ENCODE measurements around the gene MYOCD.
"Not testable (repeated sequence)": the region's sequence is repeated elsewhere in the genome, so short reads cannot be mapped to it uniquely, and the experiment has no call there.

The MYOCD gene, protein sequence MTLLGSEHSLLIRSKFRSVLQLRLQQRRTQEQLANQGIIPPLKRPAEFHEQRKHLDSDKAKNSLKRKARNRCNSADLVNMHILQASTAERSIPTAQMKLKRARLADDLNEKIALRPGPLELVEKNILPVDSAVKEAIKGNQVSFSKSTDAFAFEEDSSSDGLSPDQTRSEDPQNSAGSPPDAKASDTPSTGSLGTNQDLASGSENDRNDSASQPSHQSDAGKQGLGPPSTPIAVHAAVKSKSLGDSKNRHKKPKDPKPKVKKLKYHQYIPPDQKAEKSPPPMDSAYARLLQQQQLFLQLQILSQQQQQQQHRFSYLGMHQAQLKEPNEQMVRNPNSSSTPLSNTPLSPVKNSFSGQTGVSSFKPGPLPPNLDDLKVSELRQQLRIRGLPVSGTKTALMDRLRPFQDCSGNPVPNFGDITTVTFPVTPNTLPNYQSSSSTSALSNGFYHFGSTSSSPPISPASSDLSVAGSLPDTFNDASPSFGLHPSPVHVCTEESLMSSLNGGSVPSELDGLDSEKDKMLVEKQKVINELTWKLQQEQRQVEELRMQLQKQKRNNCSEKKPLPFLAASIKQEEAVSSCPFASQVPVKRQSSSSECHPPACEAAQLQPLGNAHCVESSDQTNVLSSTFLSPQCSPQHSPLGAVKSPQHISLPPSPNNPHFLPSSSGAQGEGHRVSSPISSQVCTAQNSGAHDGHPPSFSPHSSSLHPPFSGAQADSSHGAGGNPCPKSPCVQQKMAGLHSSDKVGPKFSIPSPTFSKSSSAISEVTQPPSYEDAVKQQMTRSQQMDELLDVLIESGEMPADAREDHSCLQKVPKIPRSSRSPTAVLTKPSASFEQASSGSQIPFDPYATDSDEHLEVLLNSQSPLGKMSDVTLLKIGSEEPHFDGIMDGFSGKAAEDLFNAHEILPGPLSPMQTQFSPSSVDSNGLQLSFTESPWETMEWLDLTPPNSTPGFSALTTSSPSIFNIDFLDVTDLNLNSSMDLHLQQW

DNA sequence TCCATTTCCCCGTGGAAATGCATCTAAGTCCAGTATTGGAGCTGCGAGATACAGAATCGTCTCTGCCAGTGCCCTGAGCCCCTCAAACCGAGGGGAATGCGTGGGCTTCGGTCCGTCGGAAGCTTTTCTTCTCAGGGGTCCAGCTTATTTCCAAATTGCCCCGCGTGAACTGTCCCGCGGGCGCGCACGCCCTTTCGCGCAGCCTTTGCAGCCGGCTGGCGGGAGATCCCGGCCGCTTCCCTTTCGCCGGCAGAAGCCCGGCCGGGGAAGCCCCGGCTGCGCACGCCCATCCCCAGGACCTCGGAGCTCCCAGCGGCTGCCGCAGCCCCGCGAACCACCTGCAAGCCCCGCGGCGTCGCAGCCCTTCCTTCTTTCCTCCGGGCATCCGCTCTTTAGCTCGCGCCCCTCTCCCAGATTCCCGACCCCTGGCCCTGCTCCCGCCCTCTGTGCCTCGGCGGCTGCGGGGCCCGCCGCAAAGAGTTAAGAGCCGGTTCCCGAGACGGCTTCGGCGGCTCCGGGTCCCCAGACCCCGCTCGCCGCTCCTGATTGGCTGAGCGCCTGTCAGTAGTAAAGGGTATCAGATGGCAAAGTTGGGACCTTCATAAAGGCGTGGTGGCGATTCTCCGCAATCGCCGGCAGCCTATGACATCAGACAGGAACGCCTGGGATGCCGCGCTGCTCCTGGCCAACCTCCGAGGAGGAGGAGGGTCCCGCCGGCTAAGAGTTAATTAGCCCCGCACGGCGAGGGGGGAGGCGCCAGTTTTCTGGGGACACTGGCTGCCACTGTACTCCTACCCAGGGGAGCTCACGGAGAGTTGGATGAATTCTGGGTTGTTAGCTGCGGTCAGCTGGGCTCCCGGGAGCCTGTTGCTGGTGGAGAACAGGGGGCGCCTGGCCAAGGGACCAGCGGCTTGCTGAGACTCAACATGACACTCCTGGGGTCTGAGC is at the start of gene MYOCD:
TSS of gene MYOCD (plus strand) at position 628 of the 948 bp plus-strand sequence. CDS start at position 927, 299 bp downstream.
- no peak for DNase-seq

DNA sequence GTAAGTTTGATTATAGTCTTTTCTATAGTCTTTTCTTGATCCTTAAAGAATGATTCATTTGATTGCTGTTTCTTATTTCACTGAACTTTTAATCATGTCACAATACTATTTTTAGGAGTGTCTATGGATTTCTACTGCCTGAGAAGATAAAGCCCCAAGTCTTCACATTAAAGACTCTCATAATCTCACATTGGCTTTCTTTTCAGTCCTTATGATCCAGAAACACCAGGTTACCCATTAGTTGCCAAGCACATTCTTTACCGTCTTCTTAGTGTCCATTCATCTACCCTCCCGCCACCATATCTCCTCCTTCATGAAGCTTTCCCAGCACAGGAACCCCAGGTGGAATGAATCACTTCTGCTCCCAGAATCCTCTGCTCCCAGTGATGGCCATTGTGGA is 49.5 kb upstream of the MYOCD start:
- no peak for DNase-seq

DNA sequence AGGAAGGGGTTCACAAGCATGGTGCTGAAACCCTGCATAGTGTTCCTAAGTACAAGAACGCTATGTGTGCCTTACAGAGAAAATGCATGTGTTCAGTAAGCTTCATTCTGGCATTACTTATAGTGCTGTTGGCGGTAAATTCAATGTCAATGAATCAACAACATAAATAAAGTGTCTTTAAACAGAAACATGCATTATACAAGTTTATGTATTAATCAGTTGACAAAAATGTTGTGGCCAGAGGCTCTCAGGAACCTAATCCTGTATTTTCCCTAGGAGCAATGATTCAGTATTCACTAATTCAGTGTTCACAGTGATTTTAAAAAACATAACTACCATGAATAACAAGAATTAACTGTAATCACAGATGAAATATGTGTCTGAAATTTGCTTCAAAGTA is 47.1 kb upstream of the MYOCD start:
- no peak for DNase-seq

DNA sequence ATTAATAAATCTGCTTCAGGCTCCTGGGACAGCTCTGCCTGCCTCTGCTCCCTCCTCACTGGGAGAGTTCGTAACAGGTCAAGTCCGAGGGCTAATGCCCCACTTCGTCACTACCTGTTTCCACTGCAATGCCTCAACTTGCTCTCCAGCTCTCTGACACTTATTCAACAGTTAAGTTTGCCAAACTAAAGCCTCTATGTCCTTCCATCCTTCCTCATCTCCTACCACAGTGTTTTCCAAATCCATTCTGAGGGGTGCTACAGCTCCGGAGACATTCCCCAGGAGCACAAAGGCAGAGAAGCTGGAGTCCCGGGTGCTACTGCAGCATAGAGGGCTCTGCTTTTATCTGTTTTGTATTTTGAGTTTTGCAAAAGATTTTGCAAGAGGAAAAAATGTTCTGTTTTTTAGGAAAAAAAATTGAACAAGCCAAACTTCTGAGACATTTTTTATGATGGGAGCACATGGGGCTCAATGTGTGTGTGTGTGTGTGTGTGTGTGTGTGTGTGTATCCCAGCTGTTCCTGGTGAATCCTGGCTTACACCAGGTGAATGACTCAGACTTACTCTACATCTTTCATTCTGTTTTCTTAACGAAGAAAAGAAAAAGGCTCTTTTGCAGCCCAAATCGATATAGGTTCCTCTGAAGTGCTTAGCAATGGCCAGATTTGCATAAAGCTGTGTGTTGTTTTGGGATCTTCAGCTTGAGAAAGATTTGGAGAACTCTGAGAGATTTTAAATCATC is 46.1 kb upstream of the MYOCD start:
- no peak for DNase-seq

DNA sequence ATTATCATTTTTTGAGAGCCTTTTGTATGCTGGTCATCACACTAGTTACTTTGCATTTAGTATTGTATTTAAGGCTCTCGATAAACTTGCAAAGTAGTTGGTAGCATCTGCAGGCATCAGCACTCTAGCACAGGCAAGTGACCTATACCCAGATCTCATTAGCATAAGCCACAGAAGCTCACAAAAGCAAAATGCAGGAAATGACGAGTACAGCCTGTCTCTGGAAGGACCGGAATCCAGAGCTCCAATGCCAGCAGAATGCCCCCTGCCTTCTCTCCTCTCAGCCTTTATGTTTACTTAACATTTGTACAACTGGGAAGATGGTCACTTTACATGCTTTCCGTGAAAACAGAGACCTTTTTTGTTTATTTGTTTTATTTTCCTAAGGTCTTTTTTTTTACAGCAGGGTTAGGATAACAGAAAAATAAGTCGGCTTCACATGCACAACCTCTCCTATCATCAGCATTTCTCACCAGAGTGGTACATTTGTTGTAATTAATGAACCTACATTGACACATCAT is 45.4 kb upstream of the MYOCD start:
- no peak for DNase-seq

DNA sequence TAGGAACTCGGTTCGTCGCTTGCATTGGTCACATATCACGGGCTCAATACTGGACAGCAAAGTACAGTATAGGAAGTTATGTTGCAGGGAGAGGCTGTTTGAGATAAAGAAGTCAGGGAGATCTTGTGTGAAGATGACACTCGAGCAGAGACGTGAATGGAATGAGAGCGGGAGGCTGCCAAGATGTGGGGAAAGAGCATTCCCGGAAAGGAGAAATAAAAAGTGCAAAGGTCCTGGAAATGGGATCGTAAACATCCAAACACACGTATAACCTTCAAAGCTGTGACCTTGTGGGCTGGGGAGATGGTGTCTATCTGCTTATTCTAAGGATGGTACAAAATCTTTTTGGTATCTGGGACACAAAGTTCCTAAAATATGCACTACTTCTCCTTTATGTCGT is 43.0 kb upstream of the MYOCD start:
- no peak for DNase-seq

DNA sequence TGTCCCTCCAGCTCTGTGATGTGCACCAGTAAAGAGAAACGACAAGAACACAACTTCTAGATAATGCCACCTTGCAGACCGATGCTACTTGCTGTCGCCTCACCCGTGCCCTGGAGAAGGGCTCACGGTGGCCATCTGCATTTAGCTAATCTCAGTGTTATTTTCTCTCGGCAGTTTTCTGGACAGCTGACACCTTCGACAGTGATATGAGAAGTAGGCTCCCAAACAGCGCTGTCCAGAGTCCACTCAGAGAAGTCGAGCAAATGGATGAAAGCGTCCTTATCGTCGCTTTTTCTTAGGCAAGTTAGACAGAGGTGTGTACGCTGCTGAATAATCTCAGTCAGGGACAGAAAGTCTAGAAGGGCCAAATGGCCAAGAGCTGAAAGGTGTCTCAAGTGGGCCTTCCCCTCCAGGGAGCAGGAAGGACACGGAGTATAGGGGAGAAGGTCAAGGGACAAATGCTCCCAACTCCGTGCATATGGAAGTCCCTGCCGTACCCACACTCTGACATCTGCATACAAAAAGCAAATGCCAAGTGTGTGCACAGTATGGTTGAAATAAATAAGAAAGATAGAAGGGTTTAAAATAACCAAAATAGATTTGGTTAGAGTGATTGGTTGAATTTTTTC is 42.4 kb upstream of the MYOCD start:
- no peak for DNase-seq

DNA sequence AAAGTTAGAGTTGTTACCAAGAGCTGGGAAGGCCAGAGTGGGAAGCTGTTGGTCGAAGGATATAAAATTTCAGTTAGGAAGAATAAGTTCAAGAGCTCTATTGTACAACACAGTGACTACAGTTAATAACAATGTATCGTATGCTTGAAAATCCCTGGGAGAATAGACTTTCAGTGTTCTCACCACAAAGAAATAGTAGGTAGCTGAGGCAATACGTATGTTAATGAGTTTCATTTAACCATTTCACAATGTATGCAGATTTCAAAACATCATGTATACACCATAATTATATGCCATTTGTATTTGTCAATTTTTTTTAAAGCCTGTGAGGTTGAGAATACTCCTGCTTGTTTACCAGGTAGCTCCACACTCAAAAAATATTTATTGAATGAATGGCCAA is 41.5 kb upstream of the MYOCD start:
- DNase-seq = no peak

DNA sequence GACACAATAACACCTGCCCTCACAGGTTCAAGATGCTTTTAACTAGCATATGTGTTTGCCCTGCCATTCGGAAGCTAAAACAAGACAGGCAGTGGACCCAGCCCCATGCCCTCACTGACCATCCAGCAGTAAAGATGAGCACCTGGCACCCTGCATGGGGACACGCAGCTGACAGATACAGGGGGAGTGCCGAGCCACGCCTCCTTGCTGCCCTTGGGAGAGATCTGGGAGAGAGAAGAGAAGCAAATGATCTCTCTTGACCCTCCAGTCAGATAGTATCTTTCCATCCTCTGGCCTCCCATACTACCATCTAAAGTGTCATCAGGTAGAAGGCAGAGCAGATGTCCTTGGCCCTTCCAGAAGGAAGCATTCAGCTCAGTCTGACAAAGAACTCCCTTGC is 40.6 kb upstream of the MYOCD start:
- DNase-seq = no peak

DNA sequence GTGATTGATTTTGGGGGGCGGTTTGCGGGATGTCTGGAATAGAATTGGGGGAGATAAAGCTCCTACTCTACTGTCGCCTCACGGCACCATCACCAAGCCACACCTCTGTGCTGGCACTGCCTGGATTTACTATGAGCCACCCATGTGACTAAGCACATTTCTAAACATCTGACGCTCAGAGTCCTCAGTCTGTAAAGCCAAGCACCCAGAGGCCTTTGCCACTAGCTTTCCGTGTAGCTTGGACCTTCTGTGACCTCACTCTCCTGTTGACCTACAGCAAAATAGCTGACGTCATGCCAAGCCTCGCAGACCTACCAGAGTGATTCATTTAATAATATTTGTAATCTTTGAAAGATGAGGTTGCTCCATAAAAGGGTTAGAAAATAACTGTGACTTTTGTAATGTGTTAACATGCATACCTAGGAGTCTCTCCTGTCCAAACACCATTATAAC is 38.5 kb upstream of the MYOCD start:
- DNase-seq = no peak

DNA sequence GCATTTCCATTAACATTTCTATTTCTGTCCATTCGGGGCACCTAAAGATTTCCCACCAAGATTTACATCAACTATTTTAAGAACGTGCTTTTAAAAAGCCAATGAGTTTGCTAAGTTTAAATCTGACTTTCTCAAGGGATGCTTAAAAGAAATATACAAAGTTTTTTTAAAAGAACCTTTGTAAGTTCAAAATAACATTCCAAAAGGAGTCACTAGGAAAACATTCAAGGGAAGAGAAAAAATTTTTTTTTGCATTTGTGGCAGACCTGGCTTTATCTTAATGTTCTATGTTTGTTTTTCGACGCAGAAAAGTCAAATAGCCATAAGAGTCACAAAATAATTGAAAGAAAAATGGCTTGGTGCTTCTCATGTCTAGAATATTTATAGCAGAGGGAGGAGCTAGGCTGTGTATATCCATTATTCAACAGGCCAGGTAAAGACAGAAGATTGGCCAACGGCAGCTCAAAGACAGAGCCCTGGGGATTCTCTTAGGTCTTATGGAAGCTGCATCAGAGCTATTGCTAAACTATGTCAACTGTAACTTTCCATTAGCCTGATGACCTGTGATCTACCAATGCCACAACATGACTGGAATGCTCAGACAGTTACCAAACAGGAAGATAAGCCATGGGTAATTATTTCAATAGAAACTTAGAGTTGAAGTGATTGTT is 37.8 kb upstream of the MYOCD start:
- no peak for DNase-seq

DNA sequence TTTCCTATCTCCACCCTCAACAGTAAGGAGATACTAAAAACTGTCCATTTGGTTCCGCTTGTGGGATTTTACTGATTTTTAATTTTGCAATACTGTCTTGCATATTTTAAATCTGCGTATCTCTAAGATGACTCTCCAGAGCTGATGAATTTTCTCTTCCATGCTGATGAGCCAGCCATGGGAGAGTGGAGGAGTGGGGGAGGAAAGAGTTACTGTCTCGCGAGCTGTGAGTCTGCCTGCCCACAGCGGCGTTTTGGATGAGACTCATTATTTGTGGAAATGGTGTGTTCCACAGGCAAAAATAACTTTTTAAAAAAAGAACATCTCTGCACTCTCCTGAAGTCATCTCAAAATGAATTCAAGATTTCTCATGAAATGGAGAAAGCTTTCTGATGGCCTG is 34.6 kb upstream of the MYOCD start:
- DNase-seq = no peak

DNA sequence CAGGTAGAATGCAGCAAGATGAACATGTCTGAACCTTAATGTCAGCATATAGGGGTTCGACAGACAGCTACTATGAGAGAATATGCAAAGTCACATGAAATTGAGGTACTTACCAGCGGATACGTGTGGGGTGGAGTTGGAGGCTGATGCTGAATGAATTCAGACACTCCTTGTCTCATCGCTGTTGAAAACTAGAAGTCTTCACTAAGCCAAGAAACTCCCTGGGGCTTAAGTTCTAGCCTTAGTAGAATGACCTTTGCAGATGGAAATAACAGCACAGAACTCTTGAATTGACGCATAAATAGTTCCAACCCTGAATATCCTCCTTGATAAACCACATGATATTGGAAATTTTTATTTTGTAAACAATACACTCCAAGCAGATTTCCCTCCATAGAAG is 32.9 kb upstream of the MYOCD start:
- DNase-seq = no peak

DNA sequence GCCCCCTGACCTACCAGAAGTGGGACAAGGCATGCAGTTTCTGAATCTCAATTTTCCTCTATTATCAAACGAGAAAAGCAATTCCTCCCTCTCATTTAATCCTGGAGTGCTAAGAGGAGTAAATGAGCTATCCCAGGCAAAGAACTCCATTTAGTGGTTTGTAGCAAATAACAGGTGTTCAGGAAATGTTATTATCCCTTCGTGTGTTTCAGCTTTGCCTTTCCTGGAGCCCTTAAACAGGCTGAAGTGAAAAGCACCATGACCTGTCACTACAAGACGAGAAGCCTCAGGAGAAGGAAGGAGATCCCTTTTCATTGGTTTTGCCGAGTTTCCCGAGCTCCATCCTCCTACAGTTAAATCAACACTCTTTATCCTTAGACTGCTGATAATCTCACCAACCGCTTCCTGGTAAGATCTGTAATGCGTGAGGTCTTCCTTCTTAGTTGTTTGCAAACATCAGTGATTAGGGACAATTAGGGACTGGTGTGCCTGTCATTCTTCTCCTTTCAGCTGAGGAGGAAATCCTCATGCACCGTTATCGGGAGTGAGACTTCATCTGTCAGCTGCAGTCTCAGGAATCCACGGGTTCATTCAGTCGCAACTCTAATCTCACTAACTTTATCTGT is 30.8 kb upstream of the MYOCD start:
- DNase-seq = no peak

DNA sequence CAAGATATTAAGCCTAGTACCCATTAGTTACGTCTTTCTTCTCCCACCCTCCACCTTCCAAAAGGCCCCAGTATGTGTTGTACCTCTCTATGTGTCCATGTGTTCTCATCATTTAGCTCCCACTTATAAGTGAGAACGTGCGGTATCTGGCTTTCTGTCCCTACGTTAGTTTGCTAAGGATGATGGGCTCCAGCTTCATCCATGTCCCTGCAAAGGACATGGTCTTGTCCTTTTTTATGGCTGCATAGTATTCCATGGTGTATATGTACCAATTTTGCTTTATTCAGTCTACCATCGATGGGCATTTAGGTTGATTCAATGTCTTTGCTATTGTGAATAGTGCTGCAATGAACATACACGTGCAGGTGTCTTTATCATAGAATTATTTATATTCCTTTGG is 29.7 kb upstream of the MYOCD start:
- DNase-seq = not testable (repeated sequence)

DNA sequence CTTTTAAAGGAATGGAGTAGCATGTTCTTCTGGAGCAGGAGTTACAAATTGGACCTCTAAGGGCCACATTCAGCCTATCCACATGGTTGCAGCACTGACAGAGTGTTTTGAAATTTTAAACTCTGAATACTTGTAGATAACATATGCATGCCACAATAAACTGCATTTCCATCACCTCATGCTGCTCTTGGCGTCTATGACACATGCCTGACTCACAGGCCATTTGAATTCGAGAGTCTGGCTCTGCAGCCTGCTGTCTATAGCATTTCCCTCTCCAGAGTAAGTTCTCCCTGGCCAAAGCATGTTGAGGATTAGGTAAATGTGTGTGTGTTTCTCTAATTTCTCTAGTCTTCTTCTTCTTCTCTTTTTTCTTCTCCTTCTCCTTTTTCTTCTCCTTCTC is 28.7 kb upstream of the MYOCD start:
- DNase-seq = no peak

DNA sequence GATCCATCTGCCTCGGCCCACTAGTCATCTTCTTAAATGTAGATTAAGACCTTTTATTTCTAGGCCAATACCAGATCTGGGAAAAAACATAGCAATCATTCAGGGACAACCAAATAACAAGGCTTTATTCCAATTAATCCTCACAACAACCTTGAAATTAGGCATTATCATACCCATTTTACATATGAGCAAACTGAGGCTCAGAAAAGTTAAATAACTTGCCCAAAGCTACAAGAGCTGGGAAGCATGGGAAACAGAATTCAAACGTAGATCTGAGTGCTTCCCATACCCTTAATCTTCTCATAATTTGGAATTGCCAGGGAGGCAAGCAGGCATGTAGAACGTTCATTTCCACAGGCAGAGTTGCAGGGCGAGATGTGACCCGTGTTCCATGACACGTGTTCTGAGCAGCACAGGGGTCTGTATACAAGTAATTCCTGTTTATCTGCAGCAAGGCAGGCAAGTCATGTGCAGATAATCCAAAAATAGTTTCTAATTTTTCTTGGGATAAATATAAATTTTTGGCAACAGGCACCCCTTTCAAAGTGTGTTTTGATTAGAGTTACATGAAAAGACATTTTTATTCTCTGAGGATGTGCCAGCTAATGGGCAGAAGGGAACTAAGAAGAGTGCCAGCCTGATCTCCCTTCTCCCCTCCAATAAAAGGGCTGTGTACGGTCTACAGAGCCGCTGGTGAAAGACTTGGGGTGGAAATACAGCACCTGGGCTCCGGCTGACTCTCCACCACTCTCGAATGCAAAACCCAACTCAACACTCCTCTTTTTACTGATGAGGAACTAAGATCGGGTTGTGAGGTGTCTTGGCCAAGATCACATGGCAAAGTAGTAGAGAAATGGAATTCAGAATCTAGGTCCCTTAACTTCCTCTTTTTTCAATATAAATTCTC is 27.7 kb upstream of the MYOCD start:
- DNase-seq = no peak

DNA sequence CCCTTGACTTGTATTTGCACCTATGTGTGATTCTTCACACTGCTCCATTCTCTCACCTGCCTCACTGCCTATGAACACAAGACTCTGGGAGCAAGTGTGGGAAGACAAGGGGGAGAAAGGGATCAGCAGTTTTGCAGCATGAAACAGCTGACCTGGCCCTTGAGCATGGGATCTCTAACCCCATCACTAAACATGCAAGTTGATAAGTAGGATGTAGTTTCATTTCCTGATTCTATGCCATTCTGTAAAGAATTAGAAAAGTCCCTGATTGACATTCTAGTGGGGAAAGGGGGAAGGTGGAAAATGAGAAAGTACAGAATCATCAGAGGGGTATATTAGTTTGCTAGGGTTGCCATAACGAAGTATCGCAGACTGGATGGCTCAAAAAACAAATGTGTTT is 25.3 kb upstream of the MYOCD start:
- DNase-seq = no peak

DNA sequence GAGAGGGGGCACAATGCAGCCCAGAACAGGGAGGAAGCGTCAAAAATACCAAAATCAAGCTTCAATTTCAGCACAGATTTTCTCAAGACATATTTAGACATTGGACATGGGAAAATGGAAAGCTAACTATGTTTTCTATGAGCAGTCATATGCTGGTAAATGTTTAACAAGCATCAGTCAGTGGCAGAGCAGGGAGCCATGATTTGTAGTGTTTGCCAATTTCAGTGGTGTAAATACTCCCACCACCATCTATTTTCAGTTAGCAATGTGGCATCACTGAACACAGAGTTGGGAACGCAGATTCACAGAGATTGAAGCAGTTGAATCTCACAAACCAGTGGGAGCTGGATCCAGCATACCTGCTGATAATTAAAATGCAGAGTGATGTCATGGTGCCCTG is 24.6 kb upstream of the MYOCD start:
- no peak for DNase-seq

Data from hematopoietic multipotent progenitor cell treated with erythropoietin and hydrocortisone succinate and interleukin-3 and kit ligand, for 8 days (in vitro differentiated cells).